GM12878 (cell line): ENCODE measurements around the gene FUT6. TPM values are rescaled to one million over a fixed set of nuclear protein-coding genes. Genes with fewer than 3 reads are reported as not detected.

Experiments
- polyA plus RNA-seq, 11 experiments: library from polyadenylated mRNA; depleted of rRNA in 4 of 11; unstranded in 6 of 11; stranded (reverse) in 5 of 11; fragments of >200 nt; fragmentation: Nextera tagmentation in 4 of 11; fragmentation: Illumina TruSeq in 1 of 11; extraction: Ambion mirVana in 4 of 11; extraction: Trizol in 1 of 11; gene quantifications; 1 replicate in 1 of 11; 2 replicates in 10 of 11; pipeline versions ENCODE4 v1.2.1 to v1.2.3, GENCODE V29; 2011 to 2016; ENCODE audit warnings: inconsistent platforms in 2 of 11, missing spikeins in 2 of 11, low read depth in 1 of 11
- total RNA-seq, 4 experiments: library from RNA; depleted of rRNA in 3 of 4; stranded (reverse); fragments of >200 nt in 3 of 4; fragmentation: Illumina TruSeq in 1 of 4; extraction: Trizol in 1 of 4; gene quantifications; 2 replicates each; pipeline versions ENCODE4 v1.2.1 to v1.2.3, GENCODE V29; 2013 to 2021

FUT6 gene
- total and polyA plus RNA-seq, 10 of the 15 experiments (the other 5 are each of a cell fraction or from before 2014, with no cell fraction given), result not detected

Other genes with a start within 250 kb of the FUT6 start
Only the 7 nearest of the 16 such genes appear.
- 2.2 and 2.8 TPM in 2 replicates for gene PRR22, start 55.0 kb downstream of the FUT6 start, total RNA-seq (2014; rRNA removed)
- gene PRR22, start 55.0 kb downstream of the FUT6 start, total RNA-seq (2014; rRNA removed; fragmentation: Illumina TruSeq; extraction: Trizol), result 0.31 and 0.32 TPM in 2 replicates
- 2.5 and 3.1 TPM in 2 replicates for gene PRR22, start 55.0 kb downstream of the FUT6 start, total RNA-seq (2021)
- gene PRR22, start 55.0 kb downstream of the FUT6 start, polyA plus RNA-seq (2011; rRNA removed), result 0.37 and 0.81 TPM in 2 replicates
- 0.34 TPM in 1 of 2 replicates, not detected in the other for gene PRR22, start 55.0 kb downstream of the FUT6 start, polyA plus RNA-seq (2014; fragmentation: Illumina TruSeq; extraction: Trizol)
- not detected for gene PRR22, start 55.0 kb downstream of the FUT6 start, polyA plus RNA-seq (2014; fragmentation: Nextera tagmentation; extraction: Ambion mirVana)
- gene PRR22, start 55.0 kb downstream of the FUT6 start, polyA plus RNA-seq (2014; rRNA removed), result 4.4 and 5.4 TPM in 2 replicates
- 1 to 10 TPM; 1.2 to 1.4 TPM for gene PRR22, start 55.0 kb downstream of the FUT6 start, polyA plus RNA-seq (2016; fragmentation: Nextera tagmentation; extraction: Ambion mirVana)
- 31.4 and 34.1 TPM in 2 replicates for gene DUS3L, start 48.5 kb downstream of the FUT6 start, total RNA-seq (2014; rRNA removed)
- gene DUS3L, start 48.5 kb downstream of the FUT6 start, total RNA-seq (2014; rRNA removed; fragmentation: Illumina TruSeq; extraction: Trizol), result 23.7 and 24.2 TPM in 2 replicates
- gene DUS3L, start 48.5 kb downstream of the FUT6 start, total RNA-seq (2021), result 36.9 and 47.6 TPM in 2 replicates
- 14.2 and 22.4 TPM in 2 replicates for gene DUS3L, start 48.5 kb downstream of the FUT6 start, polyA plus RNA-seq (2011; rRNA removed)
- gene DUS3L, start 48.5 kb downstream of the FUT6 start, polyA plus RNA-seq (2014; fragmentation: Illumina TruSeq; extraction: Trizol), result 9.8 and 28.0 TPM in 2 replicates
- 1 to 10 TPM in 1 of 2 experiments, under 1 TPM in 1; 0.64 to 1.5 TPM for gene DUS3L, start 48.5 kb downstream of the FUT6 start, polyA plus RNA-seq (2014; fragmentation: Nextera tagmentation; extraction: Ambion mirVana)
- 43.8 and 53.2 TPM in 2 replicates for gene DUS3L, start 48.5 kb downstream of the FUT6 start, polyA plus RNA-seq (2014; rRNA removed)
- 10 to 100 TPM; 37.6 to 38.1 TPM for gene DUS3L, start 48.5 kb downstream of the FUT6 start, polyA plus RNA-seq (2016; fragmentation: Nextera tagmentation; extraction: Ambion mirVana)
- gene NRTN, start 34.6 kb downstream of the FUT6 start, total RNA-seq (2014; rRNA removed), result not detected in 2 replicates
- not detected in 2 replicates for gene NRTN, start 34.6 kb downstream of the FUT6 start, total RNA-seq (2014; rRNA removed; fragmentation: Illumina TruSeq; extraction: Trizol)
- gene NRTN, start 34.6 kb downstream of the FUT6 start, total RNA-seq (2021), result not detected in 2 replicates
- gene NRTN, start 34.6 kb downstream of the FUT6 start, polyA plus RNA-seq (2011; rRNA removed), result not detected in 2 replicates
- gene NRTN, start 34.6 kb downstream of the FUT6 start, polyA plus RNA-seq (2014; fragmentation: Illumina TruSeq; extraction: Trizol), result not detected in 2 replicates
- not detected for gene NRTN, start 34.6 kb downstream of the FUT6 start, polyA plus RNA-seq (2014; fragmentation: Nextera tagmentation; extraction: Ambion mirVana)
- gene NRTN, start 34.6 kb downstream of the FUT6 start, polyA plus RNA-seq (2014; rRNA removed), result 0.28 TPM in 1 of 2 replicates, not detected in the other
- not detected for gene NRTN, start 34.6 kb downstream of the FUT6 start, polyA plus RNA-seq (2016; fragmentation: Nextera tagmentation; extraction: Ambion mirVana)
- not detected in 2 replicates for gene FUT3, start 11.7 kb upstream of the FUT6 start, total RNA-seq (2014; rRNA removed)
- not detected in 2 replicates for gene FUT3, start 11.7 kb upstream of the FUT6 start, total RNA-seq (2014; rRNA removed; fragmentation: Illumina TruSeq; extraction: Trizol)
- 0.31 TPM in 1 of 2 replicates, not detected in the other for gene FUT3, start 11.7 kb upstream of the FUT6 start, total RNA-seq (2021)
- not detected in 2 replicates for gene FUT3, start 11.7 kb upstream of the FUT6 start, polyA plus RNA-seq (2011; rRNA removed)
- gene FUT3, start 11.7 kb upstream of the FUT6 start, polyA plus RNA-seq (2014; fragmentation: Illumina TruSeq; extraction: Trizol), result 0.07 TPM in 1 of 2 replicates, not detected in the other
- gene FUT3, start 11.7 kb upstream of the FUT6 start, polyA plus RNA-seq (2014; fragmentation: Nextera tagmentation; extraction: Ambion mirVana), result not detected
- gene FUT3, start 11.7 kb upstream of the FUT6 start, polyA plus RNA-seq (2014; rRNA removed), result 0.04 and 0.10 TPM in 2 replicates
- not detected for gene FUT3, start 11.7 kb upstream of the FUT6 start, polyA plus RNA-seq (2016; fragmentation: Nextera tagmentation; extraction: Ambion mirVana)
- not detected in 2 replicates for gene FUT5, start 30.8 kb upstream of the FUT6 start, total RNA-seq (2014; rRNA removed)
- not detected in 2 replicates for gene FUT5, start 30.8 kb upstream of the FUT6 start, total RNA-seq (2014; rRNA removed; fragmentation: Illumina TruSeq; extraction: Trizol)
- gene FUT5, start 30.8 kb upstream of the FUT6 start, total RNA-seq (2021), result not detected in 2 replicates
- gene FUT5, start 30.8 kb upstream of the FUT6 start, polyA plus RNA-seq (2011; rRNA removed), result not detected in 2 replicates
- not detected in 2 replicates for gene FUT5, start 30.8 kb upstream of the FUT6 start, polyA plus RNA-seq (2014; fragmentation: Illumina TruSeq; extraction: Trizol)
- gene FUT5, start 30.8 kb upstream of the FUT6 start, polyA plus RNA-seq (2014; fragmentation: Nextera tagmentation; extraction: Ambion mirVana), result not detected
- not detected in 2 replicates for gene FUT5, start 30.8 kb upstream of the FUT6 start, polyA plus RNA-seq (2014; rRNA removed)
- gene FUT5, start 30.8 kb upstream of the FUT6 start, polyA plus RNA-seq (2016; fragmentation: Nextera tagmentation; extraction: Ambion mirVana), result not detected
- gene NDUFA11, start 64.1 kb upstream of the FUT6 start, total RNA-seq (2014; rRNA removed), result 326 and 388 TPM in 2 replicates
- gene NDUFA11, start 64.1 kb upstream of the FUT6 start, total RNA-seq (2014; rRNA removed; fragmentation: Illumina TruSeq; extraction: Trizol), result 164 and 181 TPM in 2 replicates
- 306 and 309 TPM in 2 replicates for gene NDUFA11, start 64.1 kb upstream of the FUT6 start, total RNA-seq (2021)
- 24.8 and 108 TPM in 2 replicates for gene NDUFA11, start 64.1 kb upstream of the FUT6 start, polyA plus RNA-seq (2011; rRNA removed)
- 24.2 and 170 TPM in 2 replicates for gene NDUFA11, start 64.1 kb upstream of the FUT6 start, polyA plus RNA-seq (2014; fragmentation: Illumina TruSeq; extraction: Trizol)
- 100 to 1,000 TPM; 239 to 270 TPM for gene NDUFA11, start 64.1 kb upstream of the FUT6 start, polyA plus RNA-seq (2014; fragmentation: Nextera tagmentation; extraction: Ambion mirVana)
- gene NDUFA11, start 64.1 kb upstream of the FUT6 start, polyA plus RNA-seq (2014; rRNA removed), result 343 and 398 TPM in 2 replicates
- 100 to 1,000 TPM; 596 to 600 TPM for gene NDUFA11, start 64.1 kb upstream of the FUT6 start, polyA plus RNA-seq (2016; fragmentation: Nextera tagmentation; extraction: Ambion mirVana)
- 5.8 and 6.5 TPM in 2 replicates for gene VMAC, start 65.2 kb upstream of the FUT6 start, total RNA-seq (2014; rRNA removed)
- 2.8 and 2.9 TPM in 2 replicates for gene VMAC, start 65.2 kb upstream of the FUT6 start, total RNA-seq (2014; rRNA removed; fragmentation: Illumina TruSeq; extraction: Trizol)
- 3.2 and 3.7 TPM in 2 replicates for gene VMAC, start 65.2 kb upstream of the FUT6 start, total RNA-seq (2021)
- 1.3 and 1.4 TPM in 2 replicates for gene VMAC, start 65.2 kb upstream of the FUT6 start, polyA plus RNA-seq (2011; rRNA removed)
- 1.1 and 2.0 TPM in 2 replicates for gene VMAC, start 65.2 kb upstream of the FUT6 start, polyA plus RNA-seq (2014; fragmentation: Illumina TruSeq; extraction: Trizol)
- gene VMAC, start 65.2 kb upstream of the FUT6 start, polyA plus RNA-seq (2014; fragmentation: Nextera tagmentation; extraction: Ambion mirVana), result under 1 TPM; 0.18 to 0.27 TPM
- gene VMAC, start 65.2 kb upstream of the FUT6 start, polyA plus RNA-seq (2014; rRNA removed), result 6.8 and 7.3 TPM in 2 replicates
- gene VMAC, start 65.2 kb upstream of the FUT6 start, polyA plus RNA-seq (2016; fragmentation: Nextera tagmentation; extraction: Ambion mirVana), result 1 to 10 TPM; 1.5 to 1.6 TPM